ENCODE results near the gene ATXN3. TPM values are rescaled to one million over a fixed set of nuclear protein-coding genes. Genes with fewer than 3 reads are reported as not detected.

ATXN3 gene
- total RNA-seq, 1 experiment from 2014 or later, result 27.6 TPM

DNA sequence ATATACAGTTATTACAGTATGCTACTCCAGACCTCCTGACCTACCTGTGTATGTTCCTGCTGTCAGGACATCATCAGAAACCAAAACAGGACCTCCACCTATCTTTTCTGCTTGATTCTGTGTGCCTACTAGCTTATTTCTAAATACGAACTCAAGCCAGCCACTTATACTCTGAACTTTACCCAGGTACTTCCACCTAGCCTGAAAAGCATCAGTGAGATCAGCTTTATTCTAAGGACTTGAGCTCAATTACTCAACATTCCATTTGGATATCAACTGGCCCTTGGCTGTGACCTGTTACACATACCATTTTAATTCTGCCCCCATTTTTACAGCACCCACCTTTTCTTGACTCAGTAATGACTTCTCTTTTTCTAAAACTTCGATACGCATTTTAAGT is 95.7 kb downstream of the ATXN3 start:
- ATAC-seq (no peak), DNase-seq (ENCODE audit: low read depth, low spot score) (no peak)
- BruUV-seq (replicated peaks), result no TSS peak
- POLR2A ChIA-PET, result no interaction called here
- Histone ChIP-seq H4K20me1 (ENCODE audit: insufficient read depth) (no peaks in the 10 kb centered on the region), H3K9me2 (ENCODE audit: insufficient read depth) (no peaks in the 10 kb centered on the region), H3K4me2 (ENCODE audit: low read length) (no peak overlapping the region), H3K4me1 (ENCODE audit: control insufficient read depth in 1 of 2, insufficient read depth in 2 of 2, low read length in 2 of 2) (no peaks in the 10 kb centered on the region), H3K27ac (ENCODE audit: low read depth, low read length) (no peak overlapping the region), H3K4me3 (replicated peaks in 1 of 2; ENCODE audit: low read depth in 1 of 2, low read length in 2 of 2) (no peak overlapping the region), H3K27me3 (ENCODE audit: insufficient read depth, low read length) (no peaks in the 10 kb centered on the region), H3K36me3 (ENCODE audit: control insufficient read depth in 1 of 2, insufficient read depth in 2 of 2, low read length in 2 of 2) (peaks cover 21 to 22% of the 10 kb centered on the region in 2 experiments), H3K79me2 (ENCODE audit: insufficient read depth, low read length) (no peaks in the 10 kb centered on the region), H2AFZ (ENCODE audit: low read depth, low read length, poor library complexity, severe bottlenecking) (no peak overlapping the region), H3K9ac (ENCODE audit: low read length) (no peak overlapping the region), H3K9me3 (ENCODE audit: control insufficient read depth in 1 of 2, insufficient read depth in 1 of 2, low read depth in 1 of 2, low read length in 2 of 2) (no peaks in the 10 kb centered on the region)
- intact Hi-C loops (cut with micrococcal nuclease), result no loop called here
- TF ChIP-seq RAD21 (IDR thresholded peaks at IDR 0.05; ENCODE audit: low read depth), result no peak
- no peak for TF ChIP-seq SIN3A (IDR thresholded peaks at IDR 0.05; ENCODE audit: low read depth)
- RAD21 ChIA-PET (ENCODE audit: low non-redundant PET in 1 of 2, low total read pairs in 2 of 2, uncharacterized antibody in 2 of 2, unreplicated experiment in 2 of 2), result no interaction called here
- CTCF ChIA-PET, result no interaction called here

DNA sequence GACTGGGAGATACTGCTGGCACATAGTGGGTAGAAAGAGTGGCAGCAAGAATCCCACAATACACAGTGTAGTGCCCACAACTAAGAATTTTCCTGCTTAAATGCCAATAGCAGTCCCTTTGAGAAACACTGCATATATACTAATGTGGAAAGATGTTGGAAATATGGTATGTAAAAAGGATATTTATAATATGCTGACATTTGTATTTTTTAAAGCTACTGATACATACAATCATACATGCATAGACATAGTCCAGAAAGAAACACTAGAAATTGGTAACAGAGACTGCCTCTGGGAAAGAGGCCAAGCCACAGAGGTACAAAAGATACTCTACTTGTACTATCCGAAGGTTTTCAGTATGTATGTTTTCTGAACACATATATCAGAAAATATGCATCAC is 96.8 kb downstream of the ATXN3 start:
- ATAC-seq, result no peak
- Histone ChIP-seq H3K27ac (ENCODE audit: low read depth, low read length) (no peak overlapping the region), H3K9ac (ENCODE audit: low read length) (no peak overlapping the region), H3K4me1 (ENCODE audit: control insufficient read depth in 1 of 2, insufficient read depth in 2 of 2, low read length in 2 of 2) (no peaks in the 10 kb centered on the region), H3K9me3 (ENCODE audit: control insufficient read depth in 1 of 2, insufficient read depth in 1 of 2, low read depth in 1 of 2, low read length in 2 of 2) (no peaks in the 10 kb centered on the region), H2AFZ (ENCODE audit: low read depth, low read length, poor library complexity, severe bottlenecking) (no peak overlapping the region), H3K4me2 (ENCODE audit: low read length) (no peak overlapping the region), H3K36me3 (ENCODE audit: control insufficient read depth in 1 of 2, insufficient read depth in 2 of 2, low read length in 2 of 2) (peaks cover 18 to 30% of the 10 kb centered on the region in 2 experiments), H4K20me1 (ENCODE audit: insufficient read depth) (no peaks in the 10 kb centered on the region), H3K4me3 (replicated peaks in 1 of 2; ENCODE audit: low read depth in 1 of 2, low read length in 2 of 2) (no peak overlapping the region), H3K79me2 (ENCODE audit: insufficient read depth, low read length) (no peaks in the 10 kb centered on the region), H3K9me2 (ENCODE audit: insufficient read depth) (no peaks in the 10 kb centered on the region), H3K27me3 (ENCODE audit: insufficient read depth, low read length) (no peaks in the 10 kb centered on the region)
- POLR2A ChIA-PET, result no interaction called here
- intact Hi-C loops (cut with micrococcal nuclease), result no loop called here
- no TSS peak for BruUV-seq (replicated peaks)
- CTCF ChIA-PET, result interaction anchor here (1.4 kb wide), 1 partner anchor 13 kb away, joined by 5 read pairs; no protein-coding TSS in a partner anchor
- TF ChIP-seq RAD21 (IDR thresholded peaks at IDR 0.05; ENCODE audit: low read depth) (no peak), ZNF274 (IDR thresholded peaks at IDR 0.05; ENCODE audit: low read depth, low read length) (no peak), YY1 (IDR thresholded peaks at IDR 0.05; ENCODE audit: extremely low read depth, insufficient replicate concordance, low read depth, low read length) (no peak), SIN3A (IDR thresholded peaks at IDR 0.05; ENCODE audit: low read depth) (no peak)
- TF ChIP-seq, protein P1, sequence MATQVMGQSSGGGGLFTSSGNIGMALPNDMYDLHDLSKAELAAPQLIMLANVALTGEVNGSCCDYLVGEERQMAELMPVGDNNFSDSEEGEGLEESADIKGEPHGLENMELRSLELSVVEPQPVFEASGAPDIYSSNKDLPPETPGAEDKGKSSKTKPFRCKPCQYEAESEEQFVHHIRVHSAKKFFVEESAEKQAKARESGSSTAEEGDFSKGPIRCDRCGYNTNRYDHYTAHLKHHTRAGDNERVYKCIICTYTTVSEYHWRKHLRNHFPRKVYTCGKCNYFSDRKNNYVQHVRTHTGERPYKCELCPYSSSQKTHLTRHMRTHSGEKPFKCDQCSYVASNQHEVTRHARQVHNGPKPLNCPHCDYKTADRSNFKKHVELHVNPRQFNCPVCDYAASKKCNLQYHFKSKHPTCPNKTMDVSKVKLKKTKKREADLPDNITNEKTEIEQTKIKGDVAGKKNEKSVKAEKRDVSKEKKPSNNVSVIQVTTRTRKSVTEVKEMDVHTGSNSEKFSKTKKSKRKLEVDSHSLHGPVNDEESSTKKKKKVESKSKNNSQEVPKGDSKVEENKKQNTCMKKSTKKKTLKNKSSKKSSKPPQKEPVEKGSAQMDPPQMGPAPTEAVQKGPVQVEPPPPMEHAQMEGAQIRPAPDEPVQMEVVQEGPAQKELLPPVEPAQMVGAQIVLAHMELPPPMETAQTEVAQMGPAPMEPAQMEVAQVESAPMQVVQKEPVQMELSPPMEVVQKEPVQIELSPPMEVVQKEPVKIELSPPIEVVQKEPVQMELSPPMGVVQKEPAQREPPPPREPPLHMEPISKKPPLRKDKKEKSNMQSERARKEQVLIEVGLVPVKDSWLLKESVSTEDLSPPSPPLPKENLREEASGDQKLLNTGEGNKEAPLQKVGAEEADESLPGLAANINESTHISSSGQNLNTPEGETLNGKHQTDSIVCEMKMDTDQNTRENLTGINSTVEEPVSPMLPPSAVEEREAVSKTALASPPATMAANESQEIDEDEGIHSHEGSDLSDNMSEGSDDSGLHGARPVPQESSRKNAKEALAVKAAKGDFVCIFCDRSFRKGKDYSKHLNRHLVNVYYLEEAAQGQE (IDR thresholded peaks at IDR 0.05; ENCODE audit: low read depth), result no peak
- no peak for DNase-seq (ENCODE audit: low read depth, low spot score)
- RAD21 ChIA-PET (ENCODE audit: low non-redundant PET in 1 of 2, low total read pairs in 2 of 2, uncharacterized antibody in 2 of 2, unreplicated experiment in 2 of 2), result no interaction called here

Other genes starting within 250 kb of the ATXN3 start
- 15.9 TPM for gene TC2N, start 239.0 kb downstream of the ATXN3 start, total RNA-seq (2021; ENCODE audit: unreplicated experiment)
- gene FBLN5, start 158.9 kb downstream of the ATXN3 start, total RNA-seq (2021; ENCODE audit: unreplicated experiment), result 3.3 TPM
- 37.4 TPM for gene TRIP11, start 66.5 kb downstream of the ATXN3 start, total RNA-seq (2021; ENCODE audit: unreplicated experiment)
- 92.5 TPM for gene NDUFB1, start 15.1 kb upstream of the ATXN3 start, total RNA-seq (2021; ENCODE audit: unreplicated experiment)
- gene CPSF2, start 15.4 kb upstream of the ATXN3 start, total RNA-seq (2021; ENCODE audit: unreplicated experiment), result 77.0 TPM
- gene SLC24A4, start 216.6 kb upstream of the ATXN3 start, total RNA-seq (2021; ENCODE audit: unreplicated experiment), result not detected